Measurements from ENCODE around the gene PHC1. TPM values are rescaled to one million over a fixed set of nuclear protein-coding genes. Genes with fewer than 3 reads are reported as not detected.
"Not testable (repeated sequence)": the region's sequence is repeated elsewhere in the genome, so short reads cannot be mapped to it uniquely, and the experiment has no call there.

The PHC1 gene
- total RNA-seq, 2 experiments from 2014 or later = 20.3 to 21.6 TPM

- ChIA-PET POLR2A (no interaction called here), CTCF (interaction anchor here (1.4 to 2.4 kb wide), 3 partner anchors 116 to 146 kb away, joined by 3 to 10 read pairs (median 3); no protein-coding TSS in a partner anchor)
- H3K9me3 Mint-ChIP-seq = no peaks in the 10 kb centered on the region
- peak; percentile 12 for DNase-seq
- H3K36me3 Mint-ChIP-seq (ENCODE audit: low read depth) = peaks cover 4% of the 10 kb centered on the region
- no peak for ATAC-seq
- H3K27ac Mint-ChIP-seq = no peak overlapping the region
- no peak overlapping the region for H3K4me3 Mint-ChIP-seq
- no peaks in the 10 kb centered on the region for H3K4me1 Mint-ChIP-seq (ENCODE audit: low read depth)
- no peak for TF ChIP-seq CTCF (IDR thresholded peaks at IDR 0.05)
- H3K27me3 Mint-ChIP-seq = no peaks in the 10 kb centered on the region
- intact Hi-C loops (cut with micrococcal nuclease) = no loop called here
Measured at GRCh38 chr12:8922544-8922943, 8.2 kb downstream of the PHC1 start.

- H3K27ac Mint-ChIP-seq; H3K4me1 Mint-ChIP-seq (ENCODE audit: low read depth); DNase-seq; CTCF ChIA-PET; H3K36me3 Mint-ChIP-seq (ENCODE audit: low read depth); H3K9me3 Mint-ChIP-seq; ATAC-seq; H3K27me3 Mint-ChIP-seq; intact Hi-C loops (cut with micrococcal nuclease); H3K4me3 Mint-ChIP-seq; POLR2A ChIA-PET: not testable (repeated sequence)
Measured at GRCh38 chr12:8930655-8931323, 16.5 kb downstream of the PHC1 start.

GRCh38 chr12:8932464-8932863, 18.2 kb downstream of the PHC1 start:
- intact Hi-C loops (cut with micrococcal nuclease); H3K4me1 Mint-ChIP-seq (ENCODE audit: low read depth): not testable (repeated sequence)
- CTCF ChIA-PET = interaction anchor here (1.0 kb wide), 1 partner anchor 117 kb away, joined by 3 read pairs; no protein-coding TSS in a partner anchor

GRCh38 chr12:8934080-8934479, 19.8 kb downstream of the PHC1 start:
- H3K36me3 Mint-ChIP-seq (ENCODE audit: low read depth); H3K4me1 Mint-ChIP-seq (ENCODE audit: low read depth); H3K4me3 Mint-ChIP-seq; H3K27me3 Mint-ChIP-seq; DNase-seq; ATAC-seq; H3K9me3 Mint-ChIP-seq; H3K27ac Mint-ChIP-seq; CTCF ChIA-PET; intact Hi-C loops (cut with micrococcal nuclease): not testable (repeated sequence)
- POLR2A ChIA-PET = interaction anchor here (0.8 kb wide), 1 partner anchor 14 kb away, joined by 3 read pairs; no protein-coding TSS in a partner anchor

More at GRCh38 chr12:8932464-8932863, 18.2 kb downstream of the PHC1 start:
- ATAC-seq; H3K36me3 Mint-ChIP-seq (ENCODE audit: low read depth); H3K27me3 Mint-ChIP-seq; H3K4me3 Mint-ChIP-seq; H3K27ac Mint-ChIP-seq; H3K9me3 Mint-ChIP-seq; POLR2A ChIA-PET; DNase-seq: not testable (repeated sequence)

GRCh38 chr12:8936735-8937134, 22.4 kb downstream of the PHC1 start:
- Mint-ChIP-seq H3K27ac (no peak overlapping the region), H3K4me3 (no peak overlapping the region), H3K36me3 (ENCODE audit: low read depth) (peaks cover 17% of the 10 kb centered on the region), H3K4me1 (ENCODE audit: low read depth) (no peaks in the 10 kb centered on the region), H3K27me3 (no peaks in the 10 kb centered on the region), H3K9me3 (no peaks in the 10 kb centered on the region)
- ChIA-PET POLR2A (interaction anchor here (1.0 kb wide), 1 partner anchor 12 kb away, joined by 4 read pairs; the partner anchor contains the start of gene M6PR), CTCF (interaction anchor here (1.5 kb wide), 1 partner anchor 113 kb away, joined by 4 read pairs; no protein-coding TSS in a partner anchor)
- ATAC-seq = no peak
- DNase-seq = no peak
- intact Hi-C loops (cut with micrococcal nuclease) = no loop called here
- no peak for TF ChIP-seq CTCF (IDR thresholded peaks at IDR 0.05)

- ChIA-PET POLR2A (interaction anchor here (0.6 to 1.8 kb wide), 3 partner anchors 11 to 267 kb away, joined by 5 to 7 read pairs (median 6); partner anchors contain the start of gene M6PR), CTCF (interaction anchor here (1.0 to 1.5 kb wide), 2 partner anchors 12 to 111 kb away, joined by 3 to 11 read pairs; partner anchors contain the start of gene M6PR)
- H3K4me1 Mint-ChIP-seq (ENCODE audit: low read depth); H3K9me3 Mint-ChIP-seq; DNase-seq; H3K4me3 Mint-ChIP-seq; H3K27me3 Mint-ChIP-seq; intact Hi-C loops (cut with micrococcal nuclease); ATAC-seq; H3K27ac Mint-ChIP-seq: not testable (repeated sequence)
- peaks cover 24% of the 10 kb centered on the region for H3K36me3 Mint-ChIP-seq (ENCODE audit: low read depth)
Measured at GRCh38 chr12:8937842-8938442, 23.6 kb downstream of the PHC1 start.

All from activated CD8-positive, alpha-beta T cell treated with anti-CD3 and anti-CD28 coated beads for 36 hours (primary cell).